HepG2 (cell line): ENCODE measurements around the gene ATP7B. TPM values are rescaled to one million over a fixed set of nuclear protein-coding genes. Genes with fewer than 3 reads are reported as not detected.

Source experiments
- CBX5 ChIP-seq: sonication (generic); formaldehyde crosslinking; IDR thresholded peaks from 2 replicates; pipeline ENCODE4 v1.4.0; 2020; ENCODE audit warnings: missing genetic modification reagents, borderline replicate concordance
- CREBL2 ChIP-seq: sonication (generic); formaldehyde crosslinking; IDR thresholded peaks from 2 replicates; pipeline ENCODE4 v1.8.1; 2023; ENCODE audit warnings: missing genetic modification reagents, mild to moderate bottlenecking, borderline replicate concordance
- DR1 ChIP-seq: sonication (generic); formaldehyde crosslinking; IDR thresholded peaks from 2 replicates; pipeline ENCODE4 v1.8.0; 2021; ENCODE audit warnings: mild to moderate bottlenecking, missing genetic modification reagents, inconsistent platforms
- HNRNPL ChIP-seq: fragments of 200-400 bp; formaldehyde crosslinking; IDR thresholded peaks from 2 replicates; pipeline ENCODE4 v1.6.1; 2017; ENCODE audit warnings: mild to moderate bottlenecking, low read depth, low read length
- IKZF1 ChIP-seq: fragments of 450-650 bp; IDR thresholded peaks from 2 replicates; pipeline ENCODE4 v1.7.1; 2016
- NFE2L1 ChIP-seq: sonication (generic); formaldehyde crosslinking; IDR thresholded peaks from 2 replicates; pipeline ENCODE4 v1.4.0; 2020; ENCODE audit warnings: missing genetic modification reagents, mild to moderate bottlenecking, borderline replicate concordance
- NR1H2 ChIP-seq: sonication (generic); formaldehyde crosslinking; IDR thresholded peaks from 2 replicates; pipeline ENCODE4 v1.8.1; 2022; ENCODE audit warnings: low read depth, missing genetic modification reagents, borderline replicate concordance
- RFXANK ChIP-seq: IDR thresholded peaks from 2 replicates; pipeline ENCODE4 v1.6.1; 2016
- SKIL ChIP-seq: sonication (generic); formaldehyde crosslinking; IDR thresholded peaks from 2 replicates; pipeline ENCODE4 v1.8.0; 2022; ENCODE audit warnings: missing genetic modification reagents, mild to moderate bottlenecking, moderate library complexity, borderline replicate concordance
- YEATS2 ChIP-seq: sonication (generic); formaldehyde crosslinking; IDR thresholded peaks from 2 replicates; pipeline ENCODE4 v1.4.0; 2020; ENCODE audit warnings: missing genetic modification reagents, borderline replicate concordance
- ZNF12 ChIP-seq: sonication (generic); formaldehyde crosslinking; IDR thresholded peaks from 2 replicates; pipeline ENCODE4 v1.5.0; 2020; ENCODE audit warnings: missing genetic modification reagents
- ZNF414 ChIP-seq: sonication (generic); formaldehyde crosslinking; IDR thresholded peaks from 2 replicates; pipeline ENCODE4 v1.5.0; 2020; ENCODE audit warnings: missing genetic modification reagents
- ZNF724P ChIP-seq: sonication (generic); formaldehyde crosslinking; IDR thresholded peaks from 2 replicates; pipeline ENCODE4 v1.8.0; 2022; ENCODE audit warnings: missing genetic modification reagents, borderline replicate concordance
- ZSCAN21 ChIP-seq: sonication (generic); formaldehyde crosslinking; IDR thresholded peaks from 2 replicates; pipeline ENCODE4 v1.8.0; 2022; ENCODE audit warnings: mild to moderate bottlenecking, missing genetic modification reagents, moderate library complexity, borderline replicate concordance
- polyA plus RNA-seq, 8 experiments: library from polyadenylated mRNA; depleted of rRNA in 3 of 8; stranded (reverse) in 7 of 8; unstranded in 1 of 8; fragments of >200 nt; fragmentation: Illumina TruSeq in 4 of 8; extraction: Trizol in 4 of 8; gene quantifications; 2 replicates each; pipeline versions ENCODE4 v1.2.1 to v1.2.3, GENCODE V29; 2011 to 2016; ENCODE audit warnings: low read depth in 4 of 8, missing spikeins in 1 of 8, mixed read lengths in 1 of 8; ENCODE audit not compliant: insufficient read depth in 1 of 8
- total RNA-seq, 5 experiments: library from RNA; depleted of rRNA; stranded (reverse); fragments of >200 nt; fragmentation: Illumina TruSeq; extraction: Trizol; gene quantifications; 2 replicates each; pipeline ENCODE4 v1.2.3, GENCODE V29; 2016; ENCODE audit warnings: low read depth in 1 of 5
- TF ChIP-seq, protein P1 (sequence below), 2 experiments: sonication (generic) in 1 of 2; formaldehyde crosslinking in 1 of 2; IDR thresholded peaks; 2 replicates each; pipeline versions ENCODE4 v1.6.1 to v1.9.0; 2014 to 2022; ENCODE audit warnings: antibody characterized with exemption in 1 of 2, borderline replicate concordance in 1 of 2, inconsistent platforms in 1 of 2, low read depth in 1 of 2, missing genetic modification reagents in 1 of 2

ATP7B gene
- total and polyA plus RNA-seq, 2 of the 13 experiments (the other 11 are each of a cell fraction or from before 2014, with no cell fraction given) = 31.8 to 57.4 TPM

GRCh38 chr13:52025475-52026245 lies 14.4 kb upstream of the ATP7B start (continued):
- TF ChIP-seq CREBL2 = no peak
- peak; percentile 33; the same call in 1 of the 2 replicates for TF ChIP-seq CBX5 (CRISPR knock-in tag)
- TF ChIP-seq YEATS2 (CRISPR knock-in tag) = peak; percentile 36; the same call in 1 of the 2 replicates
- peak; percentile 67; the same call in 1 of the 2 replicates for TF ChIP-seq SKIL (CRISPR knock-in tag)
- TF ChIP-seq DR1 (CRISPR knock-in tag) = no peak
- no peak for TF ChIP-seq NR1H2 (CRISPR knock-in tag)
- TF ChIP-seq, protein P1, sequence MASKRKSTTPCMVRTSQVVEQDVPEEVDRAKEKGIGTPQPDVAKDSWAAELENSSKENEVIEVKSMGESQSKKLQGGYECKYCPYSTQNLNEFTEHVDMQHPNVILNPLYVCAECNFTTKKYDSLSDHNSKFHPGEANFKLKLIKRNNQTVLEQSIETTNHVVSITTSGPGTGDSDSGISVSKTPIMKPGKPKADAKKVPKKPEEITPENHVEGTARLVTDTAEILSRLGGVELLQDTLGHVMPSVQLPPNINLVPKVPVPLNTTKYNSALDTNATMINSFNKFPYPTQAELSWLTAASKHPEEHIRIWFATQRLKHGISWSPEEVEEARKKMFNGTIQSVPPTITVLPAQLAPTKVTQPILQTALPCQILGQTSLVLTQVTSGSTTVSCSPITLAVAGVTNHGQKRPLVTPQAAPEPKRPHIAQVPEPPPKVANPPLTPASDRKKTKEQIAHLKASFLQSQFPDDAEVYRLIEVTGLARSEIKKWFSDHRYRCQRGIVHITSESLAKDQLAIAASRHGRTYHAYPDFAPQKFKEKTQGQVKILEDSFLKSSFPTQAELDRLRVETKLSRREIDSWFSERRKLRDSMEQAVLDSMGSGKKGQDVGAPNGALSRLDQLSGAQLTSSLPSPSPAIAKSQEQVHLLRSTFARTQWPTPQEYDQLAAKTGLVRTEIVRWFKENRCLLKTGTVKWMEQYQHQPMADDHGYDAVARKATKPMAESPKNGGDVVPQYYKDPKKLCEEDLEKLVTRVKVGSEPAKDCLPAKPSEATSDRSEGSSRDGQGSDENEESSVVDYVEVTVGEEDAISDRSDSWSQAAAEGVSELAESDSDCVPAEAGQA (IDR thresholded peaks at IDR 0.05; ENCODE audit: low read depth) = no peak
- TF ChIP-seq, protein P1 (CRISPR knock-in tag; IDR thresholded peaks at IDR 0.05; ENCODE audit: borderline replicate concordance) = 0 out of 2 replicates have a peak, but pooled peaks have one; percentile 56
- peak; percentile 69 for TF ChIP-seq ZNF12 (CRISPR knock-in tag)
- TF ChIP-seq ZNF724P = 0 out of 2 replicates have a peak, but pooled peaks have one; percentile 38
- no peak for TF ChIP-seq HNRNPL
- no peak for TF ChIP-seq RFXANK (CRISPR knock-in tag)
- peak; percentile 36 for TF ChIP-seq ZSCAN21 (CRISPR knock-in tag)
- TF ChIP-seq ZNF414 (CRISPR knock-in tag) = peak; percentile 95
- TF ChIP-seq NFE2L1 (CRISPR knock-in tag) = no peak
- TF ChIP-seq IKZF1 = no peak
